K562 (cell line): ENCODE measurements around the gene ITPR1. TPM values are rescaled to one million over a fixed set of nuclear protein-coding genes. Genes with fewer than 3 reads are reported as not detected.
A peak's percentile ranks its signal among the peaks of the same experiment; 100 is the strongest.

ENCODE experiments used
- ATAC-seq: fragments of 200-7000 bp; cut with Tn5 transposase; 3 replicates; pipeline ENCODE4 v1.9.1; 2020; ENCODE audit warnings: moderate library complexity
- BruUV-seq: library from RNA; stranded (reverse); fragments of 400-500 nt; replicated peaks from 2 replicates; lab custom pipeline; 2021; lab: Mats Ljungman, UMichigan
- CTCF ChIA-PET: fragments of 300-600 bp; formaldehyde crosslinking; extraction: SDS; loops from one replicate; lab custom pipeline; 2021; ENCODE audit warnings: low intra/inter-chr PET ratio; lab: Yijun Ruan, JAX
- POLR2A ChIA-PET: fragments of 300-600, 350-650 bp; sonication (Branson Sonifier 250); formaldehyde crosslinking; extraction: SDS; loops from one replicate; lab custom pipeline; 2021; ENCODE audit warnings: antibody characterized with exemption, inconsistent platforms; lab: Yijun Ruan, JAX
- DNase-seq, 4 experiments: peaks; one replicate each; pipeline versions ENCODE4 v3.0.0 to v3.0.0-alpha.2; 2011 to 2018; ENCODE audit warnings: low spot score in 3 of 4, mixed read lengths in 3 of 4; ENCODE audit errors: extremely low read depth in 1 of 4
- FAIRE-seq: peaks from 2 replicates; lab custom pipeline; 2011; peaks lifted over from hg19 to GRCh38; lab: Jason Lieb, UNC
- H2AFZ ChIP-seq: 2 replicates; pipeline ENCODE4 v1.6.0; 2011; ENCODE audit warnings: low read depth, low read length, control low read depth, inconsistent platforms
- H3K27ac ChIP-seq: fragments of 200-600 bp; 3 replicates; pipeline ENCODE4 v1.8.0; 2011; ENCODE audit warnings: low read depth, mild to moderate bottlenecking, control low read depth, inconsistent platforms, low read length, moderate library complexity, mixed read lengths; ENCODE audit errors: extremely low read depth
- H3K27me3 ChIP-seq, 2 experiments: fragments of 300-600 bp in 1 of 2; 2 replicates in 1 of 2; 3 replicates in 1 of 2; pipeline versions ENCODE4 v1.6.0 to v1.8.0; 2011; ENCODE audit warnings: inconsistent platforms in 2 of 2, low read length in 2 of 2, mild to moderate bottlenecking in 1 of 2, mixed read lengths in 1 of 2, moderate library complexity in 1 of 2; ENCODE audit not compliant: control insufficient read depth in 2 of 2, insufficient read depth in 2 of 2
- H3K36me3 ChIP-seq: fragments of 300-600 bp; 3 replicates; pipeline ENCODE4 v1.8.0; 2011; ENCODE audit warnings: mild to moderate bottlenecking, low read length, inconsistent platforms; ENCODE audit not compliant: control insufficient read depth, insufficient read depth
- H3K4me1 ChIP-seq, 2 experiments: fragments of 200-600 bp in 1 of 2; replicated peaks in 1 of 2; 2 replicates in 1 of 2; 3 replicates in 1 of 2; pipeline versions ENCODE4 v1.5.1 to v1.8.0; 2011; ENCODE audit warnings: inconsistent platforms in 2 of 2, low read length in 2 of 2, mild to moderate bottlenecking in 1 of 2, mixed read lengths in 1 of 2, moderate library complexity in 1 of 2; ENCODE audit not compliant: control insufficient read depth in 2 of 2, insufficient read depth in 2 of 2
- H3K4me2 ChIP-seq: 2 replicates; pipeline ENCODE4 v1.6.1; 2011; ENCODE audit warnings: low read length, control low read depth, inconsistent platforms, mixed read lengths; ENCODE audit not compliant: insufficient read depth
- H3K4me3 ChIP-seq: fragments of 200-600 bp; sonication (generic), shearing (Covaris generic); 2 replicates; pipeline ENCODE4 v1.5.1; 2016; ENCODE audit warnings: control low read depth, inconsistent platforms
- H3K79me2 ChIP-seq: fragments of 200-600 bp; 3 replicates; pipeline ENCODE4 v1.8.0; 2011; ENCODE audit warnings: low read length, inconsistent platforms; ENCODE audit not compliant: control insufficient read depth, insufficient read depth
- H3K9ac ChIP-seq, 2 experiments: 2 replicates each; pipeline versions ENCODE4 v1.6.0 to v1.6.1; 2011; ENCODE audit warnings: low read depth in 2 of 2, low read length in 2 of 2, control low read depth in 1 of 2, inconsistent platforms in 1 of 2, mild to moderate bottlenecking in 1 of 2, mixed read lengths in 1 of 2; ENCODE audit not compliant: insufficient read depth in 1 of 2
- H3K9me1 ChIP-seq: one replicate; pipeline ENCODE4 v1.6.0; 2011; ENCODE audit warnings: inconsistent platforms, mild to moderate bottlenecking, low read length, moderate library complexity; ENCODE audit not compliant: control insufficient read depth, insufficient read depth
- H3K9me3 ChIP-seq: replicated peaks from 2 replicates; pipeline ENCODE4 v1.5.1; 2011; ENCODE audit warnings: low read depth, low read length, inconsistent platforms; ENCODE audit not compliant: control insufficient read depth, insufficient read depth
- H4K20me1 ChIP-seq: replicated peaks from 2 replicates; pipeline ENCODE4 v1.6.1; 2011; ENCODE audit warnings: low read length, inconsistent platforms, mixed read lengths; ENCODE audit not compliant: control insufficient read depth, insufficient read depth
- BACH1 ChIP-seq: fragments of 200-800 bp; sonication (Bioruptor generic); IDR thresholded peaks from 2 replicates; pipeline ENCODE4 v1.6.1; 2016; ENCODE audit warnings: missing genetic modification characterization, missing compliant biosample characterization
- CHD1 ChIP-seq: fragments of 200-600 bp; sonication (generic); IDR thresholded peaks from one replicate; pipeline ENCODE4 v1.6.1; 2012; ENCODE audit warnings: mild to moderate bottlenecking, moderate library complexity, low read length, inconsistent platforms
- FOSL1 ChIP-seq: fragments of 200-800 bp; sonication (Bioruptor generic); conservative IDR thresholded peaks from 2 replicates; pipeline ENCODE4 v1.6.1; 2016; ENCODE audit warnings: missing genetic modification characterization, missing compliant biosample characterization
- FOXJ2 ChIP-seq: fragments of 200-800 bp; sonication (Bioruptor generic); IDR thresholded peaks from 2 replicates; pipeline ENCODE4 v1.6.1; 2016; ENCODE audit warnings: missing genetic modification characterization, missing compliant biosample characterization
- HDAC6 ChIP-seq: IDR thresholded peaks from 2 replicates; pipeline ENCODE4 v1.6.1; 2012; ENCODE audit warnings: low read depth, mild to moderate bottlenecking, control low read depth, inconsistent platforms, low read length, moderate library complexity
- HMBOX1 ChIP-seq: sonication (generic); IDR thresholded peaks from 2 replicates; pipeline ENCODE4 v1.6.1; 2016
- L3MBTL2 ChIP-seq: fragments of 450-650 bp; IDR thresholded peaks from 2 replicates; pipeline ENCODE4 v1.6.1; 2016; ENCODE audit warnings: mild to moderate bottlenecking, moderate library complexity
- MCM5 ChIP-seq: fragments of 450-650 bp; IDR thresholded peaks from 2 replicates; pipeline ENCODE4 v1.6.1; 2016; ENCODE audit warnings: low read depth
- NEUROD1 ChIP-seq: fragments of 150-350 bp; IDR thresholded peaks from 2 replicates; pipeline ENCODE4 v1.6.1; 2014; ENCODE audit warnings: borderline replicate concordance, low read length, low read depth; ENCODE audit not compliant: partially characterized antibody
- SRF ChIP-seq, 2 experiments: fragments of 250-450, 450-650 bp in 1 of 2; sonication (Bioruptor Pico) in 1 of 2; sonication (generic) in 1 of 2; formaldehyde crosslinking; IDR thresholded peaks; 2 replicates each; pipeline versions ENCODE4 v1.5.0 to v1.5.1; 2020 to 2022; ENCODE audit warnings: mild to moderate bottlenecking in 1 of 2, missing genetic modification reagents in 1 of 2
- TAL1 ChIP-seq: fragments of 450-650 bp; IDR thresholded peaks from 2 replicates; pipeline ENCODE4 v1.6.1; 2016; ENCODE audit warnings: mild to moderate bottlenecking
- TEAD4 ChIP-seq, 2 experiments: sonication (generic) in 1 of 2; formaldehyde crosslinking in 1 of 2; IDR thresholded peaks; 2 replicates each; pipeline versions ENCODE4 v1.6.1 to v1.8.0; 2012 to 2022; ENCODE audit warnings: borderline replicate concordance in 1 of 2, inconsistent platforms in 1 of 2, low read length in 1 of 2, mild to moderate bottlenecking in 1 of 2, missing genetic modification reagents in 1 of 2
- ZNF274 ChIP-seq: IDR thresholded peaks from 2 replicates; pipeline ENCODE4 v1.6.1; 2011; ENCODE audit warnings: low read depth, mild to moderate bottlenecking, low read length, moderate library complexity, borderline replicate concordance
- ZNF311 ChIP-seq: fragments of 250-450 bp; sonication (Bioruptor Pico); IDR thresholded peaks from 2 replicates; pipeline ENCODE4 v1.4.0; 2020; ENCODE audit warnings: mild to moderate bottlenecking, moderate library complexity
- ZNF449 ChIP-seq: fragments of 250-450 bp; sonication (Bioruptor Pico); IDR thresholded peaks from 2 replicates; pipeline ENCODE4 v1.8.0; 2022; ENCODE audit warnings: moderate library complexity, mild to moderate bottlenecking, inconsistent platforms
- ZNF584 ChIP-seq: fragments of 200-800 bp; sonication (Bioruptor generic); IDR thresholded peaks from 2 replicates; pipeline ENCODE4 v1.6.1; 2016; ENCODE audit warnings: low read depth, mild to moderate bottlenecking, missing genetic modification characterization, missing compliant biosample characterization
- ZNF644 ChIP-seq: fragments of 200-800 bp; sonication (Bioruptor generic); IDR thresholded peaks from 2 replicates; pipeline ENCODE4 v1.6.1; 2016; ENCODE audit warnings: low read depth, missing genetic modification characterization, missing compliant biosample characterization
- WGBS: fragments of 100-300 bp; shearing (Covaris generic); methylation state at CpG from one replicate; pipeline ENCODE4 v1.1.6; 2016; ENCODE audit warnings: low coverage, mixed read lengths; ENCODE audit not compliant: insufficient coverage; ENCODE audit errors: missing lambda C conversion rate; 5-methylcytosine and 5-hydroxymethylcytosine counted together
- in situ Hi-C: fragments of 300-500 bp; cut with MboI; formaldehyde crosslinking; loops from 4 replicates; pipeline ENCODE4 v1.15.0; 2018; ENCODE audit warnings: inconsistent platforms, mixed read lengths
- intact Hi-C: fragments of 100-400 bp; cut with micrococcal nuclease; formaldehyde crosslinking; loops from 2 replicates; pipeline ENCODE4 v1.14.2; 2022
- polyA plus RNA-seq, 8 experiments: library from polyadenylated mRNA; depleted of rRNA in 4 of 8; stranded (reverse) in 5 of 8; unstranded in 3 of 8; fragments of >200 nt; fragmentation: Nextera tagmentation in 2 of 8; fragmentation: Illumina TruSeq in 1 of 8; extraction: Ambion mirVana in 2 of 8; extraction: Trizol in 1 of 8; gene quantifications; 2 replicates each; pipeline versions ENCODE4 v1.2.1 to v1.2.3, GENCODE V29; 2011 to 2014; ENCODE audit warnings: inconsistent platforms in 1 of 8, missing spikeins in 1 of 8
- total RNA-seq, 7 experiments: library from RNA; depleted of rRNA in 6 of 7; stranded (reverse); fragments of >200 nt in 6 of 7; fragmentation: Illumina TruSeq in 2 of 7; extraction: Trizol in 2 of 7; gene quantifications; 2 replicates each; pipeline versions ENCODE4 v1.2.1 to v1.2.3, GENCODE V29; 2011 to 2021; ENCODE audit warnings: low replicate concordance in 1 of 7

The ITPR1 gene
- total and polyA plus RNA-seq, 9 of the 15 experiments (the other 6 are each of a cell fraction or from before 2014, with no cell fraction given) = 22.4 to 40.0 (median 27.4) TPM

- TF ChIP-seq CHD1 (no peak), SRF (CRISPR knock-in tag; IDR thresholded peaks at IDR 0.05) (peak in 1 of 2 experiments; percentile 63; a peak in 1 of 4 replicates), TEAD4 (IDR thresholded peaks at IDR 0.05; ENCODE audit: low read length) (0 out of 2 replicates have a peak, but pooled peaks have one; percentile 3), TEAD4 (CRISPR knock-in tag; IDR thresholded peaks at IDR 0.05; ENCODE audit: borderline replicate concordance) (no peak), TAL1 (0 out of 2 replicates have a peak, but pooled peaks have one; percentile 2), ZNF644 (tag) (0 out of 2 replicates have a peak, but pooled peaks have one; percentile 20)
Observed at GRCh38 chr3:4494895-4495264, 1.7 kb downstream of the ITPR1 start (continued).

- ChIA-PET POLR2A (interaction anchor here (0.5 to 5.3 kb wide), 18 partner anchors 10 to 319 kb away, joined by 3 to 220 read pairs (median 8); partner anchors contain the start of gene SUMF1), CTCF (no interaction called here)
- Histone ChIP-seq H3K4me1 (peaks cover 17 to 25% of the 10 kb centered on the region in 2 experiments), H3K4me2 (peak overlapping the region; percentile 92), H3K27ac (peak overlapping the region; percentile 24; the same call in 1 of the 3 replicates), H3K27me3 (no peaks in the 10 kb centered on the region), H3K9me3 (no peaks in the 10 kb centered on the region), H3K4me3 (peak overlapping the region; percentile 61; the same call in 1 of the 2 replicates), H2AFZ (peak overlapping the region; percentile 94), H3K36me3 (peaks cover 2% of the 10 kb centered on the region; the same call in 1 of the 3 replicates), H3K79me2 (peaks cover 17% of the 10 kb centered on the region; the same call in 2 of the 3 replicates), H3K9me1 (peaks cover 4% of the 10 kb centered on the region), H3K9ac (peak overlapping the region in 1 of 2 experiments; percentile 57; a peak in 1 of 4 replicates), H4K20me1 (no peaks in the 10 kb centered on the region)
- DNase-seq (peak in 2 of 4 experiments; percentile 45 to 67), ATAC-seq (no peak), FAIRE-seq (peak; percentile 59)
- 28% methylated on average over 3 of the region's 3 CpGs for WGBS
- BruUV-seq = no TSS peak
- in situ Hi-C loops (no loop called here), intact Hi-C loops (loop anchor here (1.0 kb wide), 2 partner anchors 38 to 76 kb away; no protein-coding TSS in a partner anchor)
- TF ChIP-seq HDAC6 (no peak), L3MBTL2 (no peak), ZNF584 (CRISPR knock-in tag) (peak; percentile 59; the same call in 1 of the 2 replicates), NEUROD1 (peak; percentile 37), TAL1 (0 out of 2 replicates have a peak, but pooled peaks have one; percentile 2), ZNF311 (CRISPR knock-in tag) (no peak), HMBOX1 (peak; percentile 54; the same call in 1 of the 2 replicates), FOXJ2 (tag) (no peak; the same call in 1 of the 2 replicates), ZNF274 (no peak), ZNF449 (CRISPR knock-in tag) (no peak), BACH1 (tag) (0 out of 2 replicates have a peak, but pooled peaks have one; percentile 23), FOSL1 (tag) (peak; percentile 67), MCM5 (no peak)
Observed at GRCh38 chr3:4495294-4496086, 2.3 kb downstream of the ITPR1 start.
